VCaP (cell line): ENCODE data around the gene ARRB2.

Experiments used
- H3K27ac ChIP-seq: fragments of 450-650 bp; 2 replicates; pipeline ENCODE4 v1.5.1; 2017
- CTCF ChIP-seq: fragments of 450-650 bp; conservative IDR thresholded peaks from 2 replicates; pipeline ENCODE4 v1.5.1; 2017; ENCODE audit warnings: mild to moderate bottlenecking, moderate library complexity

ARRB2 gene

DNA sequence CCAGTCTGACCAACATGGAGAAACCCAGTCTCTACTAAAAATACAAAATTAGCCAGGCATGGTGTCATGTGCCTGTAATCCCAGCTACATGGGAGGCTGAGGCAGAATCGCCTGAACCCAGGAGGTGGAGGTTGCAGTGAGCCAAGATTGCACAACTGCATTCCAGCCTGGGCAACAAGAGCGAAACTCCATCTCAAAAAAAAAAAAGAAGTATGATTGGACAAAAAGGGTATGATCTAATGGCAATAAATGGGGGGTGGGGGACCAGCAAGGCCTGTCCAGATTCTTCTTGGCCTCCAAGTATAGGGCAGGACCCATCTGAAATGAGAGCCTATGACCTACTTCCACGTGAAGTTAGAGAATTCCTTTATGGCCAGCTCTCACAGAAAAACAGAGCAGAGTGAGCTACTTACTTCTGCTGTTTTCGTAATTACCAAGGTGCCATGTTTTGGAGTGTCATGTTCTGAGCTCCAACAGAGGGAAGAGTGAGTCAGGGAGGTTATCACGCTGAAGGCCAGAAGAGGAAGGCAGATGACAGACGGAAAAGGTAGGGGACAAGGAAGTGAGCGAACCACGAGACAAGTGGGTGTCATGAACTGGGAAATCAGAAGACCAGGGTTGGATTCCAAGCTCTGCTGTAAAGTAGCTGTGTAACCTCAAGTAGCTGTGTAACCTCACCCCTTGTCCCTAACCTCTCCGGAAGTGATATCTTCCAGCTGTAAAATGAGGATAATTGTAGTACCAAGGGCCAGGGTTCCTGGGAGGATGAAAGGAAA is 25.6 kb downstream of the ARRB2 start:
- no peak overlapping the region for H3K27ac ChIP-seq
- TF ChIP-seq CTCF = no peak

- H3K27ac ChIP-seq = peak overlapping the region; percentile 66
- no peak for TF ChIP-seq CTCF
Observed at GRCh38 chr17:4738136-4739121, 28.0 kb downstream of the ARRB2 start.

GRCh38 chr17:4739122-4740024 is 28.9 kb downstream of the ARRB2 start, which contains the start of the genes CXCL16 and ZMYND15:
TSS of gene CXCL16 (minus strand) at chr17:4739928. CDS start at chr17:4739339, 589 bp downstream.
TSS of gene ZMYND15 (plus strand) at chr17:4739833. CDS start at chr17:4740549, 716 bp downstream.
- no peak for TF ChIP-seq CTCF
- peak within 1 kb of the TSS; percentile 66 for H3K27ac ChIP-seq

- no peak for TF ChIP-seq CTCF
- H3K27ac ChIP-seq = peak overlapping the region; percentile 66
Observed at GRCh38 chr17:4740025-4740351, 29.6 kb downstream of the ARRB2 start.

DNA sequence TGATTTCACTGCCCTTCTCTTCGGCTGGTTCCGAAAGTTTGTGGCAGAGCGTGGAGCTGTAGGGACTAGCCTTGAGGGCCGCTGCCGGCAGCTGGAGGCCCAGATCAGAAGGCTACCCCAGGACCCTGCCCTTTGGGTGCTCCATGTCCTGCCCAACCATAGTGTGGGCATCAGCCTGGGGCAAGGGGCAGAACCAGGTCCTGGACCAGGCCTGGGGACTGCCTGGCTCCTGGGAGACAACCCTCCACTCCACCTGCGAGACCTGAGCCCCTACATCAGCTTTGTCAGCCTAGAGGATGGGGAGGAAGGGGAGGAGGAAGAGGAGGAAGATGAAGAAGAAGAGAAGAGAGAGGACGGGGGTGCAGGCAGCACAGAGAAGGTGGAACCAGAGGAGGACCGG is 30.2 kb downstream of the ARRB2 start:
- no peak for TF ChIP-seq CTCF
- no peak overlapping the region for H3K27ac ChIP-seq

DNA sequence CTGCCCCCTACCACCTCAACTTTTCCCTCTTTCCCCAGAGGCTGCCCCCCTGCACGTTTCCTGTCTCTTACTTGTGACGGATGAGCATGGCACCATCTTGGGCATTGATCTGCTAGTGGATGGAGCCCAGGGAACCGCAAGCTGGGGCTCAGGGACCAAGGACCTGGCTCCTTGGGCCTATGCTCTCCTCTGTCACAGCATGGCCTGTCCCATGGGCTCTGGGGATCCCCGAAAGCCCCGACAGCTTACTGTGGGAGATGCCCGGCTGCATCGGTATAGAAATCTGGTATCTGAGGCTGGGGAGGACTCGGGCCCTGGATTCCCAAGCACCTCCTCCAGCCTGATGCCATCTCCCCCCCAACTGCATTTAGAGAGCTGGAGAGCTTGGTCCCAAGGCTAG is 31.1 kb downstream of the ARRB2 start:
- TF ChIP-seq CTCF = no peak
- H3K27ac ChIP-seq = no peak overlapping the region
